ENCODE data around the gene GABRG3.

DNA sequence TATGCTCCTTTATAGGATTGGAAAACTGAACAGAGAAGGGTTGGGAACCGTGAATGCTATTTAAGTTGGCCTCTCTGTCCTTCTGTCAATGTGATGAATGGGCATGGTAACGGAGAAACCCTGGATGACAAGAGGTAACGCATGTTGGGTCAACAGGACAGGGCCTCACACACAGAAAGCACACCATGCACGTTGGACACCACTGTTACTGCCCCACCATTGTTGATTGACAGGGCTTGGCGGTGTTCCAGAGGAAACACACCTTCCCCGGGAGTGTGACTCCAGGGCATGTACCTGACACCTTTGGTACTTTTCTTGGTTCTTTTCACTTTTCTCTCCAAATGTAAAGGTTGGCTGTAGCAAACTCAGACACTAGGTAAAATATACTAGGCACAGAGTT is 579.7 kb downstream of the GABRG3 start:
- no peak for TF ChIP-seq EP300 (IDR thresholded peaks at IDR 0.05)
- TF ChIP-seq, protein P1, sequence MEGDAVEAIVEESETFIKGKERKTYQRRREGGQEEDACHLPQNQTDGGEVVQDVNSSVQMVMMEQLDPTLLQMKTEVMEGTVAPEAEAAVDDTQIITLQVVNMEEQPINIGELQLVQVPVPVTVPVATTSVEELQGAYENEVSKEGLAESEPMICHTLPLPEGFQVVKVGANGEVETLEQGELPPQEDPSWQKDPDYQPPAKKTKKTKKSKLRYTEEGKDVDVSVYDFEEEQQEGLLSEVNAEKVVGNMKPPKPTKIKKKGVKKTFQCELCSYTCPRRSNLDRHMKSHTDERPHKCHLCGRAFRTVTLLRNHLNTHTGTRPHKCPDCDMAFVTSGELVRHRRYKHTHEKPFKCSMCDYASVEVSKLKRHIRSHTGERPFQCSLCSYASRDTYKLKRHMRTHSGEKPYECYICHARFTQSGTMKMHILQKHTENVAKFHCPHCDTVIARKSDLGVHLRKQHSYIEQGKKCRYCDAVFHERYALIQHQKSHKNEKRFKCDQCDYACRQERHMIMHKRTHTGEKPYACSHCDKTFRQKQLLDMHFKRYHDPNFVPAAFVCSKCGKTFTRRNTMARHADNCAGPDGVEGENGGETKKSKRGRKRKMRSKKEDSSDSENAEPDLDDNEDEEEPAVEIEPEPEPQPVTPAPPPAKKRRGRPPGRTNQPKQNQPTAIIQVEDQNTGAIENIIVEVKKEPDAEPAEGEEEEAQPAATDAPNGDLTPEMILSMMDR (IDR thresholded peaks at IDR 0.05), result no peak
- no peak for TF ChIP-seq POLR2A (IDR thresholded peaks at IDR 0.05)
